GM11168 (cell line): ENCODE measurements around the gene COL18A1.

Source experiments
- in situ Hi-C: fragments of 300-500 bp; cut with MboI; formaldehyde crosslinking; loops from one replicate; pipeline ENCODE4 v1.12.0; 2022; ENCODE audit warnings: low sequenced_read_pairs; ENCODE audit not compliant: unreplicated experiment

The COL18A1 gene

DNA sequence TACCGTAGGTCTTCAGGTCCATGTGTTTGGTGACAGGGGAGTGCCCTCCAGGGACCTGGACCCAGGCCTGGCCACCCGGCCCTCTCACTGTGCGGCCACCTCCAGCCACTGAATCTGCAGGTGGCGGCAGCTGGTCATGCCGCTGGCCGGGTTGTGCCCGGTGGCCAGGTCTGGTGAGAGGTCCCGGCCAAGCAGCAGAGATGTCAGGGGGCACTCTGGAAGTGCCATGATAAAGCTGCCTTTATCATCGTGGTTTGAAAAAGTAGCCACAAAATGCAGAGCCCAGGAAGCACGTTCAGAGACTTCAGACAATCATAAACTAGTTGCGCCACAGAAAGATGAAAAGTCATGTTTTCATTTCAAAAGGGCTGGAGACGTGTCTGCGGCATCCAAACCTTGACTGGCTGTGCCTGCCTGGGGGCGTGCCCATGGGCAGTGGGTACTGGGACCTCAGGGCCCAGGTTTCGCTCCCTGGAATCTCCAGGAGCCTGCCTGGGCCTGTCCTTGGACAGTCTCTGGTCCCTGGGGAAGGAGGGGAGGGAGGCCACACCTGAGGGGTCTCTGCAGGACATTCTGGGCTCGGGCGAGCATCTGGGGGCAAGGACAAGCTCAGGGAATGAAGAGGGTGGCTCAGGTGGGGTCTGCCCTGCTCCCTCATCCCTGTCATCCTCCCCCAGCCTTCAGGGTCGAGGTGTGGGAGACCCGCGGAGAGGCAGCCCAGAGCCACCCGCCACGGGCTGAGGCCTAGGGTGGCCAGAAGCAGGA lies 44.9 kb downstream of the COL18A1 start:
- in situ Hi-C loops: loop anchor here (10.0 kb wide), 1 partner anchor 165 kb away; the partner anchor contains the start of gene POFUT2

DNA sequence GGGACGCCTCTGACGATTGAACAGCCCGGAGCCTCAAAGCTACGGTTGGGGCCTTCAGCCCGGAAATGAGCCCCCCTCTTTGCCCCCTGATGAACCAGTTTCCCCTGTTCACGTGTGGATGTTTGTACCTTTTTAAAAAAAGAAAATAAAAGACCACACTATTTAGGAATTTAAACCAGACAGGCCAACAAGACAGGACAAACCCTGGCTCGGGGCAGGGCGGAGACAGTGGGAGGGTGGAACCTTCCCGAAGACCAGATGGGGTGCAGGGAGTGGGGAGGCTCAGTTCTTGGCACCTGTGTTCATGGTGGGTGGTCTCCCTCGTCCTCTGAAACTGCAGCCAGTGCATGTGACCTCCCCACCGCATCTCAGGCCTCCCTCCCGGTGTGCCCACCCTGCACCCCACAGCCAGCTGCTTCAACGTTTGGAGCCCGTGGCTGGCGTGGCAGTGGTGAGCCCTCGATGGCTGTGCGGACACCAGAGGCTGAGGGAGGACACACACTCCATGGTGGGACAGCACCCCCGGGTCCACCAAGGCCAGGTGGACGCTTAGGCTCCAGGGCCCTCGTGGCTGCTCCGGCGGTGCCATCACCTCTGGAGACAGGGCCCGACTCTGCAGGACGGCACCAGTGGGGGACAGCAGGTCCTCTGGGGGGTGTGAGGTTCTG lies 45.6 kb downstream of the COL18A1 start:
- in situ Hi-C loops: no loop called here

DNA sequence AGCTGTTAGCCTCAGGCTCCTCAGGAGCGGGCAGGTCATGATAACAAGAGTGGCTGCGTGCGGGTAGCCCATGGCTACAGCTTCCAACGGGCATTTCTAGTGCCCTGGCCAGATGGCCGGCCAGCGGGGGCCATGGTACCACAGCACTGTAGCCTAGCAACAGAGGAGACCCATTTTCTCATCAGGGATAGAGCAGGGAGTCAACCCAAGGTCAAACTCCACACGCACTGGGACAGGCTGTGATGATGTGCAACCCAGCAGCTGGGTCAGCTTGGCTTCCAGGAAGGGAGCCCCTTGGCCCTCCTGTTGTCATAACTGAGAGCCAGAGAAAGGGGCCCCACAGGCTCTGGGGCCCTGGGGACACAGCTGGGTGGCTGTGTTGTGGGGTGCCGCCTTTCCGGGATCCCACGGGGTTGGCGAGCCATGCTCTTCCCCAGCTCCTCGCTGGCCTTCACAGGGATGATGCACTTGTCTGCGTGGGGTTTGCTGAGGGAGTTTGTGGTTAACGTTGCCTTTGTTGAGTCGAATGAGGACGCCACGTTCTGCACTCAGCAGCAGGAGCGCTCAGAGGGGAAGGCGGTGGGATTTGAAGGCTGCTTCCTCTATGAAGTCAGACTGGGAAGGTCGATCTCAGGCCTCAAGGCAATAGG lies 46.3 kb downstream of the COL18A1 start:
- in situ Hi-C loops: no loop called here

DNA sequence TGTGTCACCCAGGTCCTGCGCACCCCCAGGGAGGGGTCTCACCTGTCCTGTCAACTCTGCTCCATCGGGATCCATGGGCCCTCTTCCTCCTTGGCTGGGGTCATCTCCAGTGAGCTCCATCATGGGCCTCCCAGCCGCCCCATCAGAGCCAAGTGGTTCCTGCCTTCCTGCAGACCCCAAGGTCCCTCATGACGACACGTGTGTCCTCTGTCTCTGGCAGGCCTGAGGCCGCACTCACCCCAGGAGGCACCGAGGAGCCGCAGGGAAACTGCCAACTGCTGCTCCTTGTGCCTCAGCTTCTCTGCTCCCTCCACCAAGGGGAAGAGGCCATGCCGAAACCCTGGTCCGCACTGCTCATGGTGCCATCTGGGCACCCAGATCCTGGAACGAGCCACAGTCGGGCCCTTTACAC lies 46.8 kb downstream of the COL18A1 start:
- in situ Hi-C loops: no loop called here

DNA sequence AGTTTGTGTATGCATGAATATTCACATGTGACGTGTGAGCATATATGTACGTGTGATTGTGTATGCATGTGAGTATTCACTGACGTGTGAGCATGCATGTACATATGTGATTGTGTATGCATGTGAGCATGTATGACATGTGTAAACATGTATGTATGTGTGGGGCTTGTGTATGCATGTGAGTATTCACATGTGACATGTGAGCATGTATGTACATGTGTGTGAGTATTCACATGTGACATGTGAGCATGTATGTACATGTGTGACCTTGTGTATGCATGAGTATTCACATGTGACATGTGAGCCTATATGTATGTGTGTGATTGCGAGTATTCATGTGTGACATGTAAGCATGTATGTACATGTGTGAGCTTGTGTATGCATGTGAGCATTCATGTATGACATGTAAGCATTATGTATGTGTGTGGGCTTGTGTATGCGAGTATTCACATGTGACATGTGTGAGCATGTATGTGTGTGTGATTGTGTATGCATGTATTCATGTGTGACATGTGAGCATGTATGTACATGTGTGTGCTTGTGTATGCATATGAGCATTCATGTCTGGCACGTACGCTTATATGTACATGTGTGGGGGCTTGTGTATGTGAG lies 47.8 kb downstream of the COL18A1 start:
- in situ Hi-C loops: no loop called here

DNA sequence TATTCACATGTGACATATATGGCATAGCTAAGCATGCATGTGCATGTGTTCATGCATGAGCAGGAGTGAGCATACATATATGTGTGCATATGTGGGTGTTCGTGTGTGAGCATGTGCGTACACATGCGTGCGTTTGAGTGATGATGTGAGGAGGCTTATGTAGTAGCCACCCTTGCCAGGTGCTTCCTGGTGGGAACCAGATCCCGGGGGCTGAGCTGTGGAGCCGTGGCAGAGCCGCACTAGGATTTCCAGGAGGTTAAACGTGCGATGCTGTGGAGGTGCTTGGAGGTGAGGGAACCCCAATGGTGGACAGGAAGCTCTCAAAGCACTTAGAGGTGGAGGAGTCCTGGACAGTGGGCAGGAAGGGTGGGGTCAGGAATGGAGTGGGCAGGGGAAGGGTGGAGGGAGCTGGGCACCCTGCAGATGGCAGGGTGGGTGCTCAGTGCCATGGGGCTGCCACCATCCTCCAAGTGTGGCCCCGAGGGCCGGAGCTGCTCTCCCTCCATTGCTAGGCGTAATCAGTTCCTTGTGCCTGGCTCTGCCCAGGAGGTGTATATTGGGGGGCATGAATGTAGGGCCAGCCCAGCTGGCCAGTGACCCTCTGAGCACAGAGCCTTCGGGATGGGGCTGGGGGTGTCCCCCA lies 48.5 kb downstream of the COL18A1 start:
- in situ Hi-C loops: no loop called here

DNA sequence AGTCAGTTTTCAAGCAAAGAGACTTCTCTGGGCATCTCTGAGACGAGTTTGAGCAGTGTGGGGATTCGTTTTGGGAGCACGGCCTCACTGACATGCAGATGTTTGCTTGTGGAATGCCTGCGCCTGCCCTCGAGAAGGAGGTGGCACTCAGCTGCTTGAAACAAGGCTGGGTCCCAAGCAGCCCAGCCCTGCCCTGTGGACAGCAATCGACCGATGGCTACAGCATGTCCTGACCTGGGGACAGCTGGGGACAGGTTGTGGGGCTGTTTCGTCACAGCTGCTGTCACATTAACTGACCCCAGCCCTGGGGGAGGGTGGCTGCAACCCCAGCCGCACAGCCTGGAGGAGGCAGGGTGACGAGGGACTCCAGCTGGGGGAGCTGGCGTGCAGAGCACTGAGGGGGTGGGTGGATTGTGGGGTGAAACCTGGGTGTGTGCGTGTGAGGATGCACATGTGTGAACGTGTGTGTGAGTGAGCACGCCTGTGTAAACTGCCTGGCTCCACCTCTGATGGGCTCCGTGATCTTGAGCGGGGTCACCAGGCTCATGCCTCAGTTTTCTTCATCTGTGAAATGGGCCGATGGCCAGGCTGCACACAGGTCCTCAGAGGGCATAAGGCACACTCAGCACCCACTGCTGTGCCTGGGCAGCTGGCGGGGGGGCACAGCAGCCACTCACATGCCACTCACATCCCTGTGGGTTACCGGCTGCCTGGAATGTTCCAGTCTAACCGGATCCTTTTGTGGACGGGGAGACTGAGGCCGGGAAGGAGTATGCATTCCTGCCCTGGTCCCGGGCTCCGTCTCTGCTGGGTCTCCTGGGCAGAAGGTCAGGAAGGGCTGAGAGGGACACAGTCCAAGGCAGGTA lies 49.3 kb downstream of the COL18A1 start:
- in situ Hi-C loops: no loop called here

DNA sequence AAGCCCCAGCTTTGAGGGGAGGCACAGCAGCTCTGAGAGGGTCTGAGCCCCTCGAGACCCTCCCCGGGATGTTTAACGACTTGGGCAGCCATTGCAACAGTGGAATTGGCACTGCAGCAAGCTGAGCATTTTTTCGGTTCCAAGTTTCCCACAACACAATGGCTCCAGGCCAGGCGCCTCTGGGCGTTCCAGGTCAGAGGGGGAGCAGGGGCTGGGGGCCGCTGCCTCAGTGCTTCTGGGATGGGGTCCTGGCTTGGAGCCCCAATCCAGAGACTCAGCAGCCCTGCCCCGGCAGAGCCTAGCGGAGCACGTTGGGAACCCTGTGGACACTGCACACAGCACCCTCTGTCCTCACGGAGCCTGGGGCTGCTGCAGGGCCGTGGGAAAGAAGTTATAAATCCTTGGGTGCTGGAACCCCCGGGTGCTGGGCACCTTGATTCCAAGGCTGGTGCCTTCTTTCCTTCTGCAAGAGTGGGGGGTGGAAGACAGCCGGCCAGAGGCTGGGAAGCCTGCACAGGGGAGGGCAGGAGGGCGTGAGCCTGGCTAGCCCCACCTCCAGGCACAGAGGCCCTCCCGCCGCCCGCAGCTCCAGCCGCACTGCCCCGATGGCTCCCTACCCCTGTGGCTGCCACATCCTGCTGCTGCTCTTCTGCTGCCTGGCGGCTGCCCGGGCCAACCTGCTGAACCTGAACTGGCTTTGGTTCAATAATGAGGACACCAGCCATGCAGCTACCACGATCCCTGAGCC lies 50.1 kb downstream of the COL18A1 start:
- in situ Hi-C loops: no loop called here

DNA sequence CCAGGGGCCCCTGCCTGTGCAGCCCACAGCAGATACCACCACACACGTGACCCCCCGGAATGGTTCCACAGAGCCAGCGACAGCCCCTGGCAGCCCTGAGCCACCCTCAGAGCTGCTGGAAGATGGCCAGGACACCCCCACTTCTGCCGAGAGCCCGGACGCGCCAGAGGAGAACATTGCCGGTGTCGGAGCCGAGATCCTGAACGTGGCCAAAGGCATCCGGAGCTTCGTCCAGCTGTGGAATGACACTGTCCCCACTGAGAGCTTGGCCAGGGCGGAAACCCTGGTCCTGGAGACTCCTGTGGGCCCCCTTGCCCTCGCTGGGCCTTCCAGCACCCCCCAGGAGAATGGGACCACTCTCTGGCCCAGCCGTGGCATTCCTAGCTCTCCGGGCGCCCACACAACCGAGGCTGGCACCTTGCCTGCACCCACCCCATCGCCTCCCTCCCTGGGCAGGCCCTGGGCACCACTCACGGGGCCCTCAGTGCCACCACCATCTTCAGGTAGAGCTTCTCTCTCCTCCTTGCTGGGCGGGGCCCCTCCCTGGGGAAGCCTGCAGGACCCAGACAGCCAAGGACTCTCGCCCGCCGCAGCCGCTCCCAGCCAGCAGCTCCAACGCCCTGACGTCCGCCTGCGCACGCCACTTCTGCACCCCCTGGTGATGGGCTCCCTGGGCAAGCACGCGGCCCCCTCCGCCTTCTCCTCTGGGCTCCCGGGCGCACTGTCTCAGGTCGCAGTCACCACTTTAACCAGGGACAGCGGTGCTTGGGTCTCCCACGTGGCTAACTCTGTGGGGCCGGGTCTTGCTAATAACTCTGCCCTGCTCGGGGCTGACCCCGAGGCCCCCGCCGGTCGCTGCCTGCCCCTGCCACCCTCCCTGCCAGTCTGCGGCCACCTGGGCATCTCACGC lies 51.0 kb downstream of the COL18A1 start:
- in situ Hi-C loops: no loop called here

DNA sequence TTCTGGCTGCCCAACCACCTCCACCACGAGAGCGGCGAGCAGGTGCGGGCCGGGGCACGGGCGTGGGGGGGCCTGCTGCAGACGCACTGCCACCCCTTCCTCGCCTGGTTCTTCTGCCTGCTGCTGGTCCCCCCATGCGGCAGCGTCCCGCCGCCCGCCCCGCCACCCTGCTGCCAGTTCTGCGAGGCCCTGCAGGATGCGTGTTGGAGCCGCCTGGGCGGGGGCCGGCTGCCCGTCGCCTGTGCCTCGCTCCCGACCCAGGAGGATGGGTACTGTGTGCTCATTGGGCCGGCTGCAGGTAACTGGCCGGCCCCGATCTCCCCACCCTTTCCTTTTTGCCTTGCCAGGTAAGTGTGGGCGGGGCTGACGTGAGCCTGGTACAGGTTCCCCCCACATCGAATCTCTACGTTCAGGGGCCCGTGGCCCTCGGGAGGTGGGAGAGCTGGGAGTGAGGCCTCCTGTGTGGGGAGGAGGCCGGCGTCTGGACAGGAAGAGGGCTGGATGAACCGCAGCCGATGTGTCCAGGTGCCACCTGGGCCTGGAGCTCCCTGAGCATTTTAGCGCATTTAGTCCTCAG lies 51.7 kb downstream of the COL18A1 start:
- in situ Hi-C loops: no loop called here

DNA sequence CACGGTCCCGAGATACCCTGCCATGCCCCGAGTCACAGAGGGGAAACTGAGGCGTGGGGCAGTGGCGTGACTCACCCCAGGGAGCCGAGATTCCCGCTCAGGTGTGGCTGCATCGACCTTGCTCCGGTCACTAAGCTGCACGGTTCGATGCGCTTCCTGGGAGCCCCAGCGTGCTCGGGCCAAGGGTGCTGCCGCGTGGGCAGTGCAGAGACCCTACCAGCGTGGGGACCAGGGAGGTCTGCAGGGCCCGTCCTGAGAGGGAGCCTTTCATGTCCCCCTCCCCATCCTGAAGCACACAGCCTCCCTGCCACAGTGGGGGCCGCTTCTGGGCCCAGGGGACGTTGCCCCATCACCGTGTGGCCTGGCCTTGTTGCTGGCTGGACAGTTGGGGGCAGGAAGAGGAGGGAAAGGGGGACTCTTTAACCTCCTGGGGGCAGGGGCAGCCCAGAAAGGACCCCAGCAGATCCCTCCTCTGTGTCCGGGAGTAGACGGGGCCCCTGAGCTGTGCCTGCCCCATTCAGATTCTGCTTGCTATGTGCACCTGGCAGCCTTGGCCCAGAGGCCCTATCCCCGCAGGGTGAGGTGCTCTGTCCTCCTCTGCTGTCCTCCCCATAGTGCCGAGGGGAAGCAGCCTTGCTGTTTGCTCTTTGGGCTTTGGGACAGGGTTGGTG lies 52.3 kb downstream of the COL18A1 start:
- in situ Hi-C loops: no loop called here

DNA sequence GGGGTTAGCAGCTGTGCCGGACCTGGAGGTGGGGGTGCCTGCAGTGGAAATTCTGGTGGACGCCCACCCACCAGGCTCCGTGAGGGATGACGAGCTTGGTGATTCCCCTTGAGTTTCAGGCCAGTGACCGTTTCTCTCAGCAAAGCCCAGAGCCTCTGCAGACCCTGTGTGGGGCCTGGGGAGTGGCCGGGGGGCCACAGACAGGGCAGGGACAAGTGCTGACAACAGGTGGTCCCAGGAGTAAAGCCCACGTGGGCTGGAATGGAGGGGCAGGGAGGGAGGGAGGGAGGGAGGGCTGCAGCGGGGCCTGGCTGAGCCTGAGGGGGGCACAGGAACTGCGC lies 52.8 kb downstream of the COL18A1 start:
- in situ Hi-C loops: no loop called here

DNA sequence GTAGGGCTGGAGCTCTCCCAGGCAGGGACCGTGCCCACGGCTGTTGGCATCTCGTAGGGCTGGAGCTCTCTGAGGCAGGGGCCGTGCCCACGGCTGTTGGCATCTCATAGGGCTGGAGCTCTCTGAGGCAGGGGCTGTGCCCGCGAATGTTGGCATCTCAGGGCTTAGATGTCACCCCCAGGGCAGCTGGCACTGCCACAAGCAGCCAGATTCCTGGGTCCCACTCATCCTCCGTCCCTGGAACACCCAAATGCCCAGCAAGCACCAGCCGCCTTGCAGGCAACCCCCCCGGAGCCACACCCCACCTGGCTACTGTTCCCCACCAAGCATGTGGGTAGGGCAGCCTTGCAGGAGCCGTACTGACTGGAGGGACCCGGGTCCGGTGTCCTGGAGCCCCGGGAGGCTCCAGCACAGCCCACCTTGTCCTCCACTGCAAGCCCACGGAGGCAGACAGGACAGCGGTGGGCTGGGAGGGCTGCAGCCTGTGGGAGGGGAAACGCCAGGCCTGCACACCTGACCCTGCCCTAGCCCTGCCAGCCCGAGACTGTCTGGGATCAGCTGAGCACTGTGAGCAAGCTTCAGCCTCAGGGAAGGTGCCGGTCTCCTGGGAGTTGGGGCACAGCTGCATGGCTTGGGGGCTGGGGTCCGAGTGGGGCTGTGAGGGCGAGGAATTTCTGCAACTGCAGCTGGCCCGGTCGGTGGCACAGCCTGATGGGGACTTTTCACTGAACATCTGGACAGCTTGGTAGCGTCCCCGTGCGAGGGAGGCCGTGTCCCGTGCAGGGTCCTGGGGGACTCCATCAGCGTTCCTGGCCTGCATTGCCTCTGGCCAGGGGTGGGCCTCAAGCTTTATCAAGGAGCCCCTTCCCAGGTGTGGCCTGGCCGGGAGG lies 53.6 kb downstream of the COL18A1 start:
- in situ Hi-C loops: no loop called here

DNA sequence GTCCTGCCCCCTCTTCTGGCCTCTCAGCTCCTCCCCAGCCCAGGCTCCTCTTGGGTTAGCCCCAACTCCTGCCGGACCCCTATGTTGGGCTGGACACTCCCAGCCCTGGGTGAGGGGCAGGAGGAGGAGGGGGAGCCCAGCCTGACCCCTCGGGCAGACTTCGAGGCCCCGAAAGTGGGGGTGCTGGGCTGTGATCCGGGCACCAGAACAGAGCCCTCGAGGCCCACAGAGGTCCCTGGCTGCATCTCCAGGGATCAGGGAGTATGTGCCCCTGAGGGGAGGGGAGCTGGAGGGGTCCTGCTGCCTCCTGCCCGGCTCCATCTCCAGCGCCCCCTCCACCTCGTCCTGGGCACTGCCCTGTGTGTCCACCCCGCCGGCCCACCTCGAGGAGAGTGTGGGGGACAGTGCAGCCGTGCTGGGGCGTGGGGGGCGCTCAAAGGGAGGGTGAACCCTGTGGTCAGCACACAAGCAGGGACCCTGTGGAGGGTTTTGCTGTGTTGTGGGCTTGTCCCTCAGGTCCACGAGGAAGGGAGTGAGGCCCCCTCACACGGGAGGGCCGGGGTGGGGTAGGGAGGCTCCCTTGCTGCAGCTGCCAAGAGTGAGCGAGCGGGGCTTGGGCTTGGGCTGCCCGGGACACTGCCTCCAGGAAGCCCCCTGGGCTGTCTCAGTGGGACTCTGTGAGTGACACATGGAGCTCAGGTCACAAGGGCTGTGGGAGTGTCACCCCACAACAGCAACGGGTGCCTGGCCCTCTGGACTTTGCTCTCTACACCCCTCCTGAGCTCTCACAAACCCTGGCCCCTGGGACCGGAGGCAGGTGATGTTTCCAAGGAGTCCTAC lies 54.4 kb downstream of the COL18A1 start:
- in situ Hi-C loops: no loop called here

DNA sequence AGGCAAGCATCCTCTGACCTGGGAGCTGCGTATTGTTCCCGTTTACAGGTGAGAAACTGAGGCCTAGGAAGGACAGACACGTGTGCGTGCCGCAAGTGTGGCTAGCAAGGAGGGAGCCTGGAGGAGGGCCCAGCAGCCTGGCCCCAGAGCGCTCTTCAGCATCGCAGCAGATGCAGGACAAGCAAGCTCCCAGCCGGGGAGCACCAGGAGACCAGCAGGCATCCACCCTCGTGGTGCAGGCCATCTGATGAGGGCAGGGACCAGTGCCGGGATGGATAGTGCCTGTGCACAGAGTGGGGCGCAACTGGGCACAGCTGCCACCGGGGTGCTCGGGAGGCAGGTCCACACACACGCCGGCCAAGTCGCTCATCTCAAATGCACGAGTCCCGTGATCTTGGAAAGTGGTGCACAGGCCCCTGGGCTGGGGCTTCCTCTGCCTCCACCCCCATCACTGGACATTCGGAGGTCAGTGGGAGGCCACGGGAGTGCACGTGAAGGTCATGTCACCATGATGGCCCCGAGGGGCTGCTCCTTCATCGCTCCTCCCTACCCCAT lies 55.1 kb downstream of the COL18A1 start:
- in situ Hi-C loops: no loop called here
